SK-N-SH (cell line): ENCODE results near the gene PREPL. TPM values are rescaled to one million over a fixed set of nuclear protein-coding genes. Genes with fewer than 3 reads are reported as not detected.

Source experiments
- CTCF ChIA-PET: fragments of 300-600, 350-600 bp; formaldehyde crosslinking; extraction: SDS; loops from one replicate; lab custom pipeline; 2021; lab: Yijun Ruan, JAX
- POLR2A ChIA-PET: fragments of 350-600 bp; sonication (Branson Sonifier 250); formaldehyde crosslinking; extraction: SDS; loops from one replicate; lab custom pipeline; 2020; ENCODE audit warnings: antibody characterized with exemption, inconsistent platforms; lab: Yijun Ruan, JAX
- DNase-seq: peaks from one replicate; pipeline ENCODE4 v3.0.0; 2012
- H2AFZ ChIP-seq: fragments of 200-600 bp; sonication (generic); 2 replicates; pipeline ENCODE4 v1.8.1; 2016; ENCODE audit warnings: antibody characterized with exemption, mild to moderate bottlenecking, low read depth
- H3F3A ChIP-seq: fragments of 200-600 bp; sonication (generic); replicated peaks from 2 replicates; pipeline ENCODE3; 2016; ENCODE audit warnings: antibody characterized with exemption, mild to moderate bottlenecking; ENCODE audit not compliant: insufficient read depth
- H3K27ac ChIP-seq, 2 experiments: fragments of 200-500 bp in 1 of 2; fragments of 200-600 bp in 1 of 2; sonication (Bioruptor generic) in 1 of 2; sonication (generic), shearing (Covaris generic) in 1 of 2; 2 replicates each; pipeline versions ENCODE4 v1.5.1 to v1.6.1; 2014 to 2016; ENCODE audit warnings: low read depth in 2 of 2, inconsistent platforms in 1 of 2, low read length in 1 of 2, mild to moderate bottlenecking in 1 of 2, mixed read lengths in 1 of 2
- H3K27me3 ChIP-seq: fragments of 200-600 bp; sonication (generic), shearing (Covaris generic); 2 replicates; pipeline ENCODE4 v1.6.1; 2016; ENCODE audit warnings: mixed run types; ENCODE audit not compliant: insufficient read depth
- H3K36me3 ChIP-seq, 2 experiments: fragments of 200-500 bp in 1 of 2; fragments of 200-600 bp in 1 of 2; sonication (Bioruptor generic) in 1 of 2; sonication (generic) in 1 of 2; replicated peaks in 1 of 2; 2 replicates each; pipeline versions ENCODE3 to v1.5.1; 2014 to 2016; ENCODE audit warnings: low read length in 1 of 2, mild to moderate bottlenecking in 1 of 2; ENCODE audit not compliant: insufficient read depth in 2 of 2, control insufficient read depth in 1 of 2
- H3K4me1 ChIP-seq, 2 experiments: fragments of 200-500 bp in 1 of 2; fragments of 200-600 bp in 1 of 2; sonication (Bioruptor generic) in 1 of 2; sonication (generic), shearing (Covaris generic) in 1 of 2; 2 replicates each; pipeline versions ENCODE4 v1.5.1 to v1.6.1; 2014 to 2016; ENCODE audit warnings: low read depth in 1 of 2, low read length in 1 of 2, mixed run types in 1 of 2; ENCODE audit not compliant: insufficient read depth in 2 of 2, control insufficient read depth in 1 of 2
- H3K4me2 ChIP-seq: fragments of 200-600 bp; sonication (generic), shearing (Covaris generic); 2 replicates; pipeline ENCODE4 v1.6.1; 2017; ENCODE audit warnings: mixed run types
- H3K4me3 ChIP-seq, 2 experiments: fragments of 200-500 bp in 1 of 2; fragments of 200-600 bp in 1 of 2; sonication (Bioruptor generic) in 1 of 2; sonication (generic), shearing (Covaris generic) in 1 of 2; 2 replicates each; pipeline versions ENCODE4 v1.5.1 to v1.8.1; 2014 to 2016; ENCODE audit warnings: low read depth in 2 of 2, inconsistent platforms in 1 of 2, low read length in 1 of 2, mild to moderate bottlenecking in 1 of 2, mixed read lengths in 1 of 2, moderate library complexity in 1 of 2
- H3K79me2 ChIP-seq: fragments of 200-600 bp; sonication (generic); 2 replicates; pipeline ENCODE4 v1.8.1; 2017; ENCODE audit warnings: mild to moderate bottlenecking; ENCODE audit not compliant: insufficient read depth
- H3K9ac ChIP-seq: fragments of 200-600 bp; sonication (generic); 2 replicates; pipeline ENCODE4 v1.6.1; 2017; ENCODE audit warnings: mixed run types
- H3K9me2 ChIP-seq: fragments of 200-600 bp; sonication (generic); 2 replicates; pipeline ENCODE4 v1.6.1; 2017; ENCODE audit warnings: mixed run types
- H3K9me3 ChIP-seq: fragments of 200-600 bp; sonication (generic); 2 replicates; pipeline ENCODE4 v1.6.1; 2017; ENCODE audit warnings: mixed run types, mild to moderate bottlenecking, moderate library complexity
- H4K20me1 ChIP-seq: fragments of 200-600 bp; sonication (generic); 2 replicates; pipeline ENCODE4 v1.6.1; 2017; ENCODE audit warnings: mild to moderate bottlenecking, mixed run types; ENCODE audit not compliant: insufficient read depth
- CTCF ChIP-seq: fragments of 200-600 bp; sonication (generic); IDR thresholded peaks from 2 replicates; pipeline ENCODE4 v1.6.1; 2017; ENCODE audit warnings: antibody characterized with exemption, mild to moderate bottlenecking, moderate library complexity
- ELF1 ChIP-seq: IDR thresholded peaks from 2 replicates; pipeline ENCODE4 v1.4.0; 2012
- EP300 ChIP-seq, 2 experiments: IDR thresholded peaks; 2 replicates each; pipeline versions ENCODE4 v1.4.0 to v1.6.1; 2012; ENCODE audit warnings: borderline replicate concordance in 1 of 2, low read depth in 1 of 2, low read length in 1 of 2
- FOSL2 ChIP-seq: IDR thresholded peaks from 2 replicates; pipeline ENCODE4 v1.4.0; 2012; ENCODE audit warnings: low read depth, mild to moderate bottlenecking, moderate library complexity, borderline replicate concordance
- FOXJ3 ChIP-seq: sonication (generic); formaldehyde crosslinking; IDR thresholded peaks from 2 replicates; pipeline ENCODE4 v1.5.1; 2020; ENCODE audit warnings: mild to moderate bottlenecking, missing genetic modification reagents
- FOXM1 ChIP-seq: IDR thresholded peaks from 2 replicates; pipeline ENCODE4 v1.4.0; 2012; ENCODE audit warnings: low read depth, mild to moderate bottlenecking
- GATA2 ChIP-seq: sonication (generic); formaldehyde crosslinking; IDR thresholded peaks from 2 replicates; pipeline ENCODE4 v1.5.0; 2020; ENCODE audit warnings: mild to moderate bottlenecking, missing genetic modification reagents
- IRF3 ChIP-seq: fragments of 150-350 bp; IDR thresholded peaks from 2 replicates; pipeline ENCODE4 v1.6.1; 2016; ENCODE audit warnings: mild to moderate bottlenecking, low read depth, low read length
- MAX ChIP-seq: IDR thresholded peaks from 2 replicates; pipeline ENCODE4 v1.4.0; 2012; ENCODE audit warnings: low read depth
- NFIC ChIP-seq: IDR thresholded peaks from 2 replicates; pipeline ENCODE4 v1.4.0; 2012; ENCODE audit warnings: borderline replicate concordance
- NRF1 ChIP-seq: IDR thresholded peaks from 2 replicates; pipeline ENCODE4 v1.6.1; 2012; ENCODE audit warnings: low read depth, mild to moderate bottlenecking, low read length
- REST ChIP-seq: IDR thresholded peaks from 2 replicates; pipeline ENCODE4 v1.6.1; 2012; ENCODE audit warnings: mild to moderate bottlenecking, low read depth, low read length, moderate library complexity
- RFX5 ChIP-seq: IDR thresholded peaks from 2 replicates; pipeline ENCODE4 v1.6.1; 2012; ENCODE audit warnings: mild to moderate bottlenecking, improper control_type of control experiment, low read length
- RXRA ChIP-seq: IDR thresholded peaks from 2 replicates; pipeline ENCODE4 v1.4.0; 2012; ENCODE audit warnings: low read depth, mild to moderate bottlenecking, borderline replicate concordance
- SIN3A ChIP-seq: IDR thresholded peaks from 2 replicates; pipeline ENCODE4 v1.6.1; 2012; ENCODE audit warnings: low read depth, mild to moderate bottlenecking, low read length, moderate library complexity, borderline replicate concordance
- SMC3 ChIP-seq: IDR thresholded peaks from 2 replicates; pipeline ENCODE4 v1.6.1; 2012; ENCODE audit warnings: low read depth, low read length, improper control_type of control experiment
- TAF1 ChIP-seq: IDR thresholded peaks from 2 replicates; pipeline ENCODE4 v1.6.1; 2012; ENCODE audit warnings: low read depth, mild to moderate bottlenecking, low read length, moderate library complexity, borderline replicate concordance
- TCF12 ChIP-seq: IDR thresholded peaks from 2 replicates; pipeline ENCODE4 v1.4.0; 2012
- TEAD4 ChIP-seq: IDR thresholded peaks from 2 replicates; pipeline ENCODE4 v1.4.0; 2012; ENCODE audit warnings: mild to moderate bottlenecking, borderline replicate concordance; ENCODE audit not compliant: insufficient read depth
- USF2 ChIP-seq: fragments of 150-350 bp; IDR thresholded peaks from 2 replicates; pipeline ENCODE4 v1.6.1; 2017; ENCODE audit warnings: antibody characterized with exemption, low read length, low read depth, borderline replicate concordance
- ZBTB33 ChIP-seq: IDR thresholded peaks from 2 replicates; pipeline ENCODE4 v1.4.0; 2012; ENCODE audit warnings: low read depth, borderline replicate concordance
- WGBS: methylation state at CpG from one replicate; pipeline ENCODE4 v1.1.6; 2017; ENCODE audit warnings: low lambda C conversion rate; 5-methylcytosine and 5-hydroxymethylcytosine counted together
- polyA plus RNA-seq, 3 experiments: library from polyadenylated mRNA; depleted of rRNA; stranded (reverse); fragments of >200 nt; gene quantifications; 2 replicates each; pipeline ENCODE4 v1.2.3, GENCODE V29; 2012

The PREPL gene
- polyA plus RNA-seq, 1 of the 3 experiments (the other 2 are of a cell fraction), result 22.6 TPM

- H3K4me1 ChIP-seq, result peaks cover 6 to 15% of the 10 kb centered on the region in 2 experiments; a peak in 2 of 4 replicates
- no peak overlapping the region for H3K9ac ChIP-seq
- H3K4me3 ChIP-seq, result peak overlapping the region; percentile 1 to 46; a peak in 2 of 4 replicates
- ChIA-PET POLR2A (no interaction called here), CTCF (interaction anchor here (0.7 to 7.1 kb wide), 45 partner anchors 9 to 416 kb away, joined by 3 to 72 read pairs (median 5); partner anchors contain the start of genes CAMKMT, PREPL and SLC3A1)
- no peaks in the 10 kb centered on the region for H3K36me3 ChIP-seq
- peak overlapping the region; percentile 23 for H2AFZ ChIP-seq
- no peaks in the 10 kb centered on the region for H4K20me1 ChIP-seq
- peaks cover 19% of the 10 kb centered on the region for H3F3A ChIP-seq
- H3K27ac ChIP-seq, result peak overlapping the region in 1 of 2 experiments; percentile 58; a peak in 2 of 4 replicates
- DNase-seq, result peak; percentile 76
- 28% methylated on average over 8 of the region's 8 CpGs for WGBS
- H3K27me3 ChIP-seq, result no peaks in the 10 kb centered on the region
- no peaks in the 10 kb centered on the region for H3K9me2 ChIP-seq
- H3K79me2 ChIP-seq, result no peaks in the 10 kb centered on the region
- H3K9me3 ChIP-seq, result no peaks in the 10 kb centered on the region
- peak overlapping the region; percentile 83 for H3K4me2 ChIP-seq
- TF ChIP-seq TEAD4 (0 out of 2 replicates have a peak, but pooled peaks have one; percentile 39), IRF3 (no peak), RXRA (no peak; the same call in 1 of the 2 replicates), GATA2 (CRISPR knock-in tag) (peak; percentile 79), NRF1 (no peak), RFX5 (no peak), NFIC (peak; percentile 16; the same call in 1 of the 2 replicates), SMC3 (peak; percentile 96), FOXJ3 (CRISPR knock-in tag) (no peak), MAX (no peak), REST (peak; percentile 21; the same call in 1 of the 2 replicates), ZBTB33 (no peak), FOXM1 (no peak), TCF12 (peak; percentile 84), USF2 (no peak), CTCF (peak; percentile 83), EP300 (IDR thresholded peaks at IDR 0.05; ENCODE audit: borderline replicate concordance in 1 of 2, low read depth in 1 of 2, low read length in 1 of 2) (peak in 1 of 2 experiments; percentile 14; a peak in 1 of 4 replicates), TAF1 (no peak), ELF1 (no peak), FOSL2 (peak; percentile 59; the same call in 1 of the 2 replicates), SIN3A (no peak)
Observed at GRCh38 chr2:44291281-44292248, 69.7 kb downstream of the PREPL start.
